H9 (cell line): ENCODE measurements around the gene ARHGEF7. TPM values are rescaled to one million over a fixed set of nuclear protein-coding genes. Genes with fewer than 3 reads are reported as not detected.

Experiments used
- DNase-seq: peaks from one replicate; pipeline ENCODE4 v3.0.0-alpha.2; 2017
- H2AFZ ChIP-seq: one replicate; pipeline ENCODE4 v1.6.1; 2013; ENCODE audit warnings: mild to moderate bottlenecking, low read length, control low read depth, moderate library complexity
- H2AK5ac ChIP-seq: 2 replicates; pipeline ENCODE4 v1.6.1; 2013; ENCODE audit warnings: low read length, control low read depth, mixed read lengths; ENCODE audit not compliant: insufficient read length
- H2BK120ac ChIP-seq: one replicate; pipeline ENCODE4 v1.6.1; 2013; ENCODE audit warnings: low read depth, mild to moderate bottlenecking, low read length, control low read depth, inconsistent platforms; ENCODE audit not compliant: poor library complexity, severe bottlenecking
- H2BK12ac ChIP-seq: 2 replicates; pipeline ENCODE4 v1.6.1; 2013; ENCODE audit warnings: low read length, control low read depth, mixed read lengths, low read depth; ENCODE audit not compliant: insufficient read length
- H2BK15ac ChIP-seq: 2 replicates; pipeline ENCODE4 v1.6.1; 2013; ENCODE audit warnings: low read depth, low read length, control low read depth
- H2BK20ac ChIP-seq: one replicate; pipeline ENCODE4 v1.6.1; 2013; ENCODE audit warnings: low read depth, mild to moderate bottlenecking, low read length, control low read depth, inconsistent platforms; ENCODE audit not compliant: poor library complexity, severe bottlenecking
- H2BK5ac ChIP-seq: 2 replicates; pipeline ENCODE4 v1.6.1; 2013; ENCODE audit warnings: low read length, control low read depth, mixed read lengths; ENCODE audit not compliant: insufficient read length
- H3K14ac ChIP-seq: 2 replicates; pipeline ENCODE4 v1.6.1; 2013; ENCODE audit warnings: low read length, control low read depth; ENCODE audit not compliant: insufficient read depth
- H3K18ac ChIP-seq: 2 replicates; pipeline ENCODE4 v1.6.1; 2013; ENCODE audit warnings: low read depth, mild to moderate bottlenecking, mixed read lengths, low read length, control low read depth; ENCODE audit not compliant: insufficient read length
- H3K23ac ChIP-seq: 2 replicates; pipeline ENCODE4 v1.6.1; 2013; ENCODE audit warnings: low read length, control low read depth, mixed read lengths, low read depth; ENCODE audit not compliant: insufficient read length
- H3K23me2 ChIP-seq: 2 replicates; pipeline ENCODE4 v1.6.1; 2013; ENCODE audit warnings: low read depth, mild to moderate bottlenecking, mixed read lengths, low read length, control low read depth; ENCODE audit not compliant: insufficient read length, poor library complexity, severe bottlenecking
- H3K27ac ChIP-seq: 2 replicates; pipeline ENCODE4 v1.5.1; 2013; ENCODE audit warnings: low read length, control low read depth, mixed read lengths, low read depth; ENCODE audit not compliant: insufficient read length
- H3K27me3 ChIP-seq: 2 replicates; pipeline ENCODE4 v1.6.1; 2013; ENCODE audit warnings: low read length, control low read depth, inconsistent platforms; ENCODE audit not compliant: insufficient read depth
- H3K4ac ChIP-seq: 2 replicates; pipeline ENCODE4 v1.6.1; 2013; ENCODE audit warnings: low read depth, mild to moderate bottlenecking, control low read depth, inconsistent platforms, low read length, moderate library complexity
- H3K4me1 ChIP-seq: 2 replicates; pipeline ENCODE4 v1.6.1; 2013; ENCODE audit warnings: low read length, control low read depth, inconsistent platforms; ENCODE audit not compliant: insufficient read depth
- H3K4me2 ChIP-seq: 2 replicates; pipeline ENCODE4 v1.6.1; 2013; ENCODE audit warnings: low read length, control low read depth, mixed read lengths; ENCODE audit not compliant: insufficient read length, insufficient read depth
- H3K56ac ChIP-seq: 2 replicates; pipeline ENCODE4 v1.6.1; 2013; ENCODE audit warnings: low read depth, mild to moderate bottlenecking, mixed read lengths, low read length, control low read depth; ENCODE audit not compliant: insufficient read length
- H3K79me1 ChIP-seq: 2 replicates; pipeline ENCODE4 v1.6.1; 2013; ENCODE audit warnings: low read depth, mild to moderate bottlenecking, moderate library complexity, low read length, control low read depth, inconsistent platforms; ENCODE audit not compliant: insufficient read depth, poor library complexity, severe bottlenecking
- H3K79me2 ChIP-seq: 2 replicates; pipeline ENCODE4 v1.6.1; 2013; ENCODE audit warnings: low read length, control low read depth, inconsistent platforms; ENCODE audit not compliant: insufficient read depth
- H3K9ac ChIP-seq: 2 replicates; pipeline ENCODE4 v1.6.1; 2013; ENCODE audit warnings: low read length, control low read depth, mixed read lengths; ENCODE audit not compliant: insufficient read length; ENCODE audit errors: extremely low read depth
- H3K9me3 ChIP-seq: one replicate; pipeline ENCODE4 v1.6.1; 2013; ENCODE audit warnings: low read depth, low read length, inconsistent platforms; ENCODE audit not compliant: control insufficient read depth
- H3T11ph ChIP-seq: one replicate; pipeline ENCODE4 v1.6.1; 2013; ENCODE audit warnings: mild to moderate bottlenecking, low read length, control low read depth, inconsistent platforms
- H4K20me1 ChIP-seq: one replicate; pipeline ENCODE4 v1.6.1; 2013; ENCODE audit not compliant: control insufficient read depth, insufficient read length, insufficient read depth
- H4K5ac ChIP-seq: 2 replicates; pipeline ENCODE4 v1.6.1; 2013; ENCODE audit warnings: low read depth, mild to moderate bottlenecking, mixed read lengths, low read length, control low read depth; ENCODE audit not compliant: insufficient read length
- H4K8ac ChIP-seq: replicated peaks from 2 replicates; pipeline ENCODE4 v1.6.1; 2013; ENCODE audit warnings: low read length, control low read depth, mixed read lengths, low read depth; ENCODE audit not compliant: insufficient read length
- H4K91ac ChIP-seq: 2 replicates; pipeline ENCODE4 v1.6.1; 2013; ENCODE audit warnings: low read depth, mild to moderate bottlenecking, moderate library complexity, mixed read lengths, low read length, control low read depth; ENCODE audit not compliant: insufficient read length
- H3K27ac Mint-ChIP-seq, 3 experiments: 2 replicates in 2 of 3; 3 replicates in 1 of 3; pipeline ENCODE4 v1.8.0; 2020 to 2021; ENCODE audit warnings: mixed read lengths in 3 of 3, mild to moderate bottlenecking in 1 of 3, moderate library complexity in 1 of 3
- H3K27me3 Mint-ChIP-seq: 2 replicates; pipeline ENCODE4 v1.8.0; 2021; ENCODE audit warnings: low read depth, mild to moderate bottlenecking, moderate library complexity, mixed read lengths
- H3K36me3 Mint-ChIP-seq, 3 experiments: 2 replicates in 2 of 3; 3 replicates in 1 of 3; pipeline ENCODE4 v1.8.0; 2020 to 2021; ENCODE audit warnings: low read depth in 3 of 3, mixed read lengths in 3 of 3; ENCODE audit not compliant: insufficient read depth in 1 of 3
- H3K4me1 Mint-ChIP-seq, 2 experiments: 2 replicates each; pipeline ENCODE4 v1.8.0; 2020; ENCODE audit warnings: mixed read lengths in 2 of 2
- H3K4me3 Mint-ChIP-seq, 2 experiments: 2 replicates in 1 of 2; 3 replicates in 1 of 2; pipeline ENCODE4 v1.8.0; 2020 to 2021; ENCODE audit warnings: mild to moderate bottlenecking in 2 of 2, mixed read lengths in 2 of 2, moderate library complexity in 1 of 2
- H3K9me3 Mint-ChIP-seq, 2 experiments: 2 replicates in 1 of 2; 3 replicates in 1 of 2; pipeline ENCODE4 v1.8.0; 2020; ENCODE audit warnings: mild to moderate bottlenecking in 2 of 2, mixed read lengths in 2 of 2, moderate library complexity in 1 of 2
- WGBS: extraction: QIAGEN DNeasy Blood & Tissue Kit; methylation state at CpG from one replicate; pipeline ENCODE4 v1.1.7; 2013; ENCODE audit warnings: missing lambda C conversion rate, low lambda C conversion rate, mixed read lengths; ENCODE audit not compliant: insufficient read length; ENCODE audit errors: extremely low coverage; 5-methylcytosine and 5-hydroxymethylcytosine counted together
- total RNA-seq: library from RNA; stranded (reverse); gene quantifications from 2 replicates; pipeline ENCODE4 v1.2.1, GENCODE V29; 2021
- TF ChIP-seq, protein P1 (sequence below): fragments of 200-600 bp; sonication (generic); conservative IDR thresholded peaks from 3 replicates; pipeline ENCODE4 v1.8.0; 2021; ENCODE audit warnings: antibody characterized with exemption, mild to moderate bottlenecking

Gene ARHGEF7
- total RNA-seq, 1 experiment from 2014 or later: 51.9 TPM

DNA sequence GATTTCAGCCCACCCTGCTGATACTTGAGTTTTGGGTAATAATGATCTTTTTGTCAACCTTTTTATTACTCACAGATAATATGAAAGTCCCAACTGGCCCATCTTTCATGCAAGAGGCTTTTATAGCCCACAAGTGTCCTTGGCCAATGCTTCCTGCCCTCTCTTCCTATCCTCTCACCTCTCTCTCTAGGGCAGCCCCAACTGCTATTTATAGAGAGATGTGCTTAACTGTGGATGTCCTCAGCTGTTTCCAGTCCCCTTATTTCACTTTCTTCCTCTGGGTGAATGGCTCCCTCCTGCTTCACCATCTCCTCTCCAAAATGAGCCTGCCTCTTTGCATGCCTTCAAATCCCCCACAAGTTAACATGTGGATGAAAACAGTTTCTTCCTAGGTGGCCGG is 27.4 kb downstream of the ARHGEF7 start:
- Mint-ChIP-seq H3K36me3 (no peaks in the 10 kb centered on the region; a peak in 1 of 7 replicates), H3K9me3 (no peaks in the 10 kb centered on the region), H3K4me1 (no peaks in the 10 kb centered on the region), H3K27ac (no peak overlapping the region), H3K4me3 (no peak overlapping the region), H3K27me3 (peaks cover 27% of the 10 kb centered on the region)
- Histone ChIP-seq H3K18ac (no peak overlapping the region), H4K8ac (no peak overlapping the region), H3K4me1 (no peaks in the 10 kb centered on the region), H3K9ac (no peak overlapping the region), H3K23me2 (no peaks in the 10 kb centered on the region), H3K27ac (no peak overlapping the region), H3K79me2 (no peaks in the 10 kb centered on the region), H2BK120ac (no peak overlapping the region), H4K91ac (no peak overlapping the region), H4K5ac (no peak overlapping the region), H3K27me3 (no peaks in the 10 kb centered on the region), H2BK15ac (no peak overlapping the region), H3K4ac (no peak overlapping the region), H3K4me2 (no peak overlapping the region), H2BK5ac (no peak overlapping the region), H2AK5ac (no peak overlapping the region), H3K9me3 (no peaks in the 10 kb centered on the region), H2AFZ (no peak overlapping the region), H3T11ph (no peak overlapping the region), H3K56ac (no peak overlapping the region), H3K23ac (no peak overlapping the region), H4K20me1 (no peaks in the 10 kb centered on the region), H3K79me1 (no peaks in the 10 kb centered on the region), H2BK12ac (no peak overlapping the region), H2BK20ac (no peak overlapping the region), H3K14ac (no peak overlapping the region)
- TF ChIP-seq, protein P1, sequence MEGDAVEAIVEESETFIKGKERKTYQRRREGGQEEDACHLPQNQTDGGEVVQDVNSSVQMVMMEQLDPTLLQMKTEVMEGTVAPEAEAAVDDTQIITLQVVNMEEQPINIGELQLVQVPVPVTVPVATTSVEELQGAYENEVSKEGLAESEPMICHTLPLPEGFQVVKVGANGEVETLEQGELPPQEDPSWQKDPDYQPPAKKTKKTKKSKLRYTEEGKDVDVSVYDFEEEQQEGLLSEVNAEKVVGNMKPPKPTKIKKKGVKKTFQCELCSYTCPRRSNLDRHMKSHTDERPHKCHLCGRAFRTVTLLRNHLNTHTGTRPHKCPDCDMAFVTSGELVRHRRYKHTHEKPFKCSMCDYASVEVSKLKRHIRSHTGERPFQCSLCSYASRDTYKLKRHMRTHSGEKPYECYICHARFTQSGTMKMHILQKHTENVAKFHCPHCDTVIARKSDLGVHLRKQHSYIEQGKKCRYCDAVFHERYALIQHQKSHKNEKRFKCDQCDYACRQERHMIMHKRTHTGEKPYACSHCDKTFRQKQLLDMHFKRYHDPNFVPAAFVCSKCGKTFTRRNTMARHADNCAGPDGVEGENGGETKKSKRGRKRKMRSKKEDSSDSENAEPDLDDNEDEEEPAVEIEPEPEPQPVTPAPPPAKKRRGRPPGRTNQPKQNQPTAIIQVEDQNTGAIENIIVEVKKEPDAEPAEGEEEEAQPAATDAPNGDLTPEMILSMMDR: no peak
- no CpG with 5 or more reads among the region's 1 CpG for WGBS
- no peak for DNase-seq
